Heart left ventricle (tissue), 16 donors: ENCODE measurements around the gene AFTPH. TPM values are rescaled to one million over a fixed set of nuclear protein-coding genes. Genes with fewer than 3 reads are reported as not detected.

Experiments used
- ATAC-seq, 4 donors: fragments of 200-7000 bp; cut with Tn5 transposase; one replicate each; pipeline ENCODE4 v1.9.1; 2020 to 2022; ENCODE audit warnings: moderate library complexity in 4 of 4, mild to moderate bottlenecking in 3 of 4, moderate number of reproducible peaks in 1 of 4
- DNase-seq, 5 donors: peaks; one replicate each; pipeline ENCODE4 v3.0.0-alpha.2; 2020
- H3K27ac ChIP-seq, 12 donors: fragments of 200-600 bp; sonication (generic) in 4 of 12; one replicate each; pipeline versions ENCODE4 v1.5.0 to v1.8.0; 2016 to 2022; ENCODE audit warnings: mild to moderate bottlenecking in 2 of 12
- H3K27me3 ChIP-seq, 9 donors: fragments of 200-600 bp; sonication (generic) in 2 of 9; one replicate each; pipeline versions ENCODE4 v1.5.1 to v1.8.0; 2016 to 2022; ENCODE audit warnings: mild to moderate bottlenecking in 3 of 9
- H3K36me3 ChIP-seq, 9 donors: fragments of 200-600 bp; sonication (generic) in 2 of 9; one replicate each; pipeline versions ENCODE4 v1.5.0 to v1.8.0; 2018 to 2022; ENCODE audit warnings: mild to moderate bottlenecking in 2 of 9
- H3K4me1 ChIP-seq, 12 donors: fragments of 200-600 bp; sonication (generic) in 4 of 12; one replicate each; pipeline versions ENCODE4 v1.5.0 to v1.8.0; 2016 to 2022; ENCODE audit warnings: mild to moderate bottlenecking in 3 of 12
- H3K4me3 ChIP-seq, 12 donors: fragments of 200-600 bp; sonication (generic) in 4 of 12; one replicate each; pipeline versions ENCODE4 v1.5.0 to v1.8.0; 2017 to 2022; ENCODE audit warnings: mild to moderate bottlenecking in 9 of 12, moderate library complexity in 4 of 12
- H3K9me3 ChIP-seq, 12 donors: fragments of 200-600 bp; sonication (generic) in 4 of 12; one replicate each; pipeline versions ENCODE4 v1.5.0 to v1.8.0; 2016 to 2022; ENCODE audit warnings: mild to moderate bottlenecking in 1 of 12
- CTCF ChIP-seq, 12 donors: fragments of 200-600 bp; sonication (generic) in 4 of 12; IDR thresholded peaks; one replicate each; pipeline versions ENCODE4 v1.5.0 to v1.8.0; 2018 to 2022; ENCODE audit warnings: antibody characterized with exemption in 12 of 12, mild to moderate bottlenecking in 5 of 12
- POLR2A ChIP-seq, 2 donors: fragments of 450-650 bp; IDR thresholded peaks; one replicate each; pipeline ENCODE4 v1.6.1; 2017; ENCODE audit warnings: antibody characterized with exemption in 2 of 2, mild to moderate bottlenecking in 2 of 2, moderate library complexity in 2 of 2
- WGBS, 4 donors: extraction: QIAGEN DNeasy Blood & Tissue Kit in 2 of 4; methylation state at CpG; one replicate each; pipeline versions ENCODE4 v1.1.5 to v1.1.7; 2013 to 2018; 5-methylcytosine and 5-hydroxymethylcytosine counted together
- intact Hi-C, 10 donors: fragments of 100-400 bp; cut with DNase I; formaldehyde crosslinking; loops; one replicate each; pipeline versions ENCODE4 v1.11.1 to v1.14.2; 2022
- polyA plus RNA-seq, 2 donors: library from polyadenylated mRNA; stranded (reverse); fragments of 200-250 nt; gene quantifications; one replicate each; pipeline ENCODE4 v1.2.3, GENCODE V29; 2013
- total RNA-seq, 9 donors: library from RNA; depleted of rRNA in 2 of 9; stranded (reverse); fragments of >200 nt in 2 of 9; fragmentation: NEBNext Ultra II Directional in 3 of 9; extraction: Animal tissue kit (Norgen Biotek cat#: 25700) in 3 of 9; gene quantifications; one replicate each; pipeline versions ENCODE4 v1.1.0 to v1.2.4, GENCODE V29; 2016 to 2023
- donor health status: ischemic (EF 13 %, LVEDD 7.1; RV severe dilation, severe dysfunction).
- donor health status: healthy with polysubstance abuse.
- donor health status: DM: no; HTN: yes; CAD: no.
- donor health status: DM: no; HTN: no; CAD: no.
- donor health status: ischemic (EF 25% LVEDD 6.9; RV normal size, moderate dysfunction).
- donor health status: ischemic (EF 25% LVEDD 5.7; RV mildly dilated, moderate dysfunction).
- donor health status: healthy.
- donor health status: DM: yes; HTN: yes; CAD: no.
- donor health status: ischemic (EF 35%, LVEDD 5.7; RV mildly dilated, moderate dysfunction).
- donor health status: nonischemic (EF 11% LVEDD 7.7; RV severe dilation, severe dysfunction).
- donor health status: DM: yes; HTN: yes; CAD: no.
- donor health status: PGD.
- donor health status: ischemic (EF 29% LVEDD 5.4; RV normal size, mild dysfunction).
- donor health status: nonischemic (EF 23%, LVEDD 6.1; RV moderate dilation, normal function).

The AFTPH gene
- total and polyA plus RNA-seq, 11 donors: 9.2 to 15.2 (median 10.7) TPM

- DNase-seq (no peak), ATAC-seq (no peak)
- intact Hi-C loops: loop anchor here in 4 of 10 donors (5.0 kb wide), 3 partner anchors 35 to 260 kb away; no protein-coding TSS in a partner anchor
- TF ChIP-seq POLR2A (IDR thresholded peaks at IDR 0.05) (no peak), CTCF (IDR thresholded peaks at IDR 0.05) (no peak)
- H3K27ac ChIP-seq: peak overlapping the region in 1 of 12 donors; percentile 69
- H3K36me3 ChIP-seq: no peaks in the 10 kb centered on the region
- peak overlapping the region in 2 of 12 donors; percentile 47 to 50 for H3K4me3 ChIP-seq
- H3K4me1 ChIP-seq: peaks cover 0 to 30% (median 8%) of the 10 kb centered on the region in 12 donors
- H3K9me3 ChIP-seq: peaks cover 0 to 3% (median 0%) of the 10 kb centered on the region in 12 donors
- 75 to 82% (median 81%) methylated on average over 18 of the region's 18 CpGs for WGBS, 4 donors
- no peaks in the 10 kb centered on the region for H3K27me3 ChIP-seq
Measured at GRCh38 chr2:64607381-64608304, 83.5 kb downstream of the AFTPH start.

- peak overlapping the region in 10 of 12 donors; percentile 36 to 86 (median 74) for H3K27ac ChIP-seq
- H3K4me3 ChIP-seq: peak overlapping the region; percentile 20 to 88 (median 68)
- H3K9me3 ChIP-seq: peaks cover 0 to 3% (median 0%) of the 10 kb centered on the region in 12 donors
- ATAC-seq (peak in 2 of 4 donors; percentile 23 to 25), DNase-seq (peak in 1 of 5 donors; percentile 34)
- no peaks in the 10 kb centered on the region for H3K27me3 ChIP-seq
- intact Hi-C loops: loop anchor here in 4 of 10 donors (5.0 kb wide), 3 partner anchors 33 to 258 kb away; no protein-coding TSS in a partner anchor
- 14 to 25% (median 16%) methylated on average over 20 of the region's 20 CpGs for WGBS, 4 donors
- TF ChIP-seq CTCF (IDR thresholded peaks at IDR 0.05): no peak
- TF ChIP-seq POLR2A (IDR thresholded peaks at IDR 0.05): no peak
- H3K36me3 ChIP-seq: no peaks in the 10 kb centered on the region
- peaks cover 0 to 30% (median 8%) of the 10 kb centered on the region in 12 donors for H3K4me1 ChIP-seq
Measured at GRCh38 chr2:64608867-64609226, 84.7 kb downstream of the AFTPH start.

GRCh38 chr2:64609227-64609941 is 85.3 kb downstream of the AFTPH start:
- ATAC-seq (peak; percentile 36 to 86 (median 65)), DNase-seq (peak; percentile 59 to 86 (median 68))
- Histone ChIP-seq H3K9me3 (peaks cover 0 to under 1% (median 0%) of the 10 kb centered on the region in 12 donors), H3K27ac (peak overlapping the region; percentile 39 to 86 (median 72)), H3K27me3 (no peaks in the 10 kb centered on the region), H3K4me1 (peaks cover 0 to 30% (median 8%) of the 10 kb centered on the region in 12 donors), H3K36me3 (no peaks in the 10 kb centered on the region), H3K4me3 (peak overlapping the region; percentile 20 to 88 (median 68))
- intact Hi-C loops: loop anchor here in 4 of 10 donors (5.0 kb wide), 3 partner anchors 33 to 258 kb away; no protein-coding TSS in a partner anchor
- 2 to 6% (median 2%) methylated on average over 17 to 74 of the region's 74 CpGs for WGBS, 4 donors
- peak in 1 of 2 donors; percentile 15 for TF ChIP-seq POLR2A (IDR thresholded peaks at IDR 0.05)
- TF ChIP-seq CTCF (IDR thresholded peaks at IDR 0.05): peak in 10 of 12 donors; percentile 13 to 71 (median 32)
